Endothelial cell of umbilical vein (primary cell): ENCODE measurements around the gene INSIG2. TPM values are rescaled to one million over a fixed set of nuclear protein-coding genes. Genes with fewer than 3 reads are reported as not detected.

Experiments used
- BruUV-seq: library from RNA; stranded (reverse); fragments of 400-500 nt; replicated peaks from 2 replicates; lab custom pipeline; 2021; lab: Mats Ljungman, UMichigan
- CTCF ChIA-PET: fragments of 300-600, 350-600 bp; sonication (Branson Sonifier 250); formaldehyde crosslinking; loops from one replicate; lab custom pipeline; 2021; ENCODE audit warnings: antibody characterized with exemption, inconsistent platforms; lab: Charles Lee
- POLR2A ChIA-PET: fragments of 300-600, 350-600 bp; sonication (Branson Sonifier 250); formaldehyde crosslinking; loops from one replicate; lab custom pipeline; 2021; ENCODE audit warnings: antibody characterized with exemption, inconsistent platforms; lab: Charles Lee
- DNase-seq: peaks from one replicate; pipeline ENCODE4 v3.0.0-alpha.2; 2011; ENCODE audit warnings: low read depth, low spot score
- FAIRE-seq: peaks from 2 replicates; lab custom pipeline; 2011; peaks lifted over from hg19 to GRCh38; lab: Jason Lieb, UNC
- H2AFZ ChIP-seq: 2 replicates; pipeline ENCODE4 v1.6.0; 2012; ENCODE audit warnings: low read depth, low read length, control low read depth, inconsistent platforms
- H3K27ac ChIP-seq: 2 replicates; pipeline ENCODE4 v1.5.1; 2011; ENCODE audit warnings: low read depth, mild to moderate bottlenecking, control low read depth, low read length, moderate library complexity; ENCODE audit not compliant: insufficient read depth
- H3K27me3 ChIP-seq, 2 experiments: 2 replicates each; pipeline versions ENCODE4 v1.6.0 to v1.6.1; 2011; ENCODE audit warnings: low read length in 2 of 2, mixed read lengths in 1 of 2; ENCODE audit not compliant: control insufficient read depth in 2 of 2, insufficient read depth in 2 of 2
- H3K36me3 ChIP-seq, 2 experiments: 2 replicates in 1 of 2; 3 replicates in 1 of 2; pipeline ENCODE4 v1.5.1; 2011; ENCODE audit warnings: low read length in 2 of 2, mild to moderate bottlenecking in 1 of 2, moderate library complexity in 1 of 2; ENCODE audit not compliant: control insufficient read depth in 2 of 2, insufficient read depth in 2 of 2; ENCODE audit errors: extremely low read depth in 1 of 2
- H3K4me1 ChIP-seq: 3 replicates; pipeline ENCODE4 v1.5.1; 2011; ENCODE audit warnings: mild to moderate bottlenecking, low read length; ENCODE audit not compliant: control insufficient read depth, insufficient read depth; ENCODE audit errors: extremely low read depth
- H3K4me2 ChIP-seq: 2 replicates; pipeline ENCODE4 v1.6.1; 2011; ENCODE audit warnings: low read length, control low read depth, mixed read lengths; ENCODE audit not compliant: insufficient read depth
- H3K4me3 ChIP-seq, 3 experiments: fragments of 200-600 bp in 1 of 3; sonication (generic), shearing (Covaris generic) in 1 of 3; replicated peaks in 1 of 3; 2 replicates each; pipeline ENCODE4 v1.5.1; 2011 to 2016; ENCODE audit warnings: control low read depth in 3 of 3, low read length in 3 of 3, mild to moderate bottlenecking in 2 of 3, inconsistent platforms in 1 of 3, low read depth in 1 of 3, moderate library complexity in 1 of 3; ENCODE audit not compliant: insufficient read depth in 1 of 3
- H3K79me2 ChIP-seq: 2 replicates; pipeline ENCODE4 v1.6.0; 2012; ENCODE audit warnings: low read length, inconsistent platforms; ENCODE audit not compliant: control insufficient read depth, insufficient read depth
- H3K9ac ChIP-seq: replicated peaks from 2 replicates; pipeline ENCODE3; 2011; ENCODE audit warnings: low read length, control low read depth; ENCODE audit not compliant: insufficient read depth; ENCODE audit errors: extremely low read depth
- H3K9me1 ChIP-seq: replicated peaks from 3 replicates; pipeline ENCODE4 v1.6.0; 2011; ENCODE audit warnings: mild to moderate bottlenecking, low read length; ENCODE audit not compliant: control insufficient read depth, insufficient read depth; ENCODE audit errors: extremely low read depth
- H3K9me3 ChIP-seq: replicated peaks from 2 replicates; pipeline ENCODE4 v1.5.1; 2012; ENCODE audit warnings: low read length, inconsistent platforms; ENCODE audit not compliant: control insufficient read depth, insufficient read depth
- H4K20me1 ChIP-seq: replicated peaks from 2 replicates; pipeline ENCODE3; 2011; ENCODE audit warnings: mild to moderate bottlenecking, low read length; ENCODE audit not compliant: control insufficient read depth, insufficient read depth; ENCODE audit errors: extremely low read depth
- FOS ChIP-seq: IDR thresholded peaks from 2 replicates; pipeline ENCODE4 v1.6.1; 2011; ENCODE audit warnings: mild to moderate bottlenecking, low read length, moderate library complexity, borderline replicate concordance; ENCODE audit not compliant: insufficient read depth
- GATA2 ChIP-seq: IDR thresholded peaks from 2 replicates; pipeline ENCODE4 v1.7.0; 2011; ENCODE audit warnings: low read depth, mild to moderate bottlenecking, moderate library complexity, mixed read lengths, low read length; ENCODE audit not compliant: insufficient read length, insufficient read depth
- JUN ChIP-seq: IDR thresholded peaks from 2 replicates; pipeline ENCODE4 v1.6.1; 2011; ENCODE audit warnings: borderline replicate concordance, low read depth; ENCODE audit not compliant: insufficient read length, insufficient read depth
- MYC ChIP-seq: IDR thresholded peaks from one replicate; pipeline ENCODE4 v1.6.1; 2011; ENCODE audit warnings: mild to moderate bottlenecking, low read depth, low read length
- POLR2A ChIP-seq: IDR thresholded peaks from 2 replicates; pipeline ENCODE4 v1.6.1; 2012; ENCODE audit warnings: low read depth, mild to moderate bottlenecking, control low read depth, low read length
- POLR2AphosphoS5 ChIP-seq: IDR thresholded peaks from 2 replicates; pipeline ENCODE4 v1.6.1; 2012; ENCODE audit warnings: low read depth, mild to moderate bottlenecking, control low read depth, low read length, moderate library complexity; ENCODE audit not compliant: insufficient read depth
- dilution Hi-C: fragments of 300-500 bp; cut with MboI; formaldehyde crosslinking; loops from one replicate; pipeline ENCODE4 v1.15.0; 2019; ENCODE audit warnings: low sequenced_read_pairs; ENCODE audit not compliant: extremely low pct_ligation_motif_present
- intact Hi-C: fragments of 100-400 bp; cut with micrococcal nuclease; formaldehyde crosslinking; loops from one replicate; pipeline ENCODE4 v1.10.0; 2022
- polyA plus RNA-seq, 4 experiments: library from polyadenylated mRNA; depleted of rRNA in 3 of 4; stranded (reverse) in 3 of 4; unstranded in 1 of 4; fragments of >200 nt; gene quantifications; 2 replicates each; pipeline versions ENCODE4 v1.2.1 to v1.2.3, GENCODE V29; 2011 to 2012; ENCODE audit warnings: missing spikeins in 1 of 4
- total RNA-seq: library from RNA; stranded (reverse); gene quantifications from 2 replicates; pipeline ENCODE4 v1.2.3, GENCODE V29; 2021
- TF ChIP-seq, protein P1 (sequence below): IDR thresholded peaks from 2 replicates; pipeline ENCODE4 v1.6.1; 2011; ENCODE audit not compliant: insufficient read depth, insufficient read length

The INSIG2 gene
- total and polyA plus RNA-seq, 2 donors (not counting 3 experiments of a cell fraction or from before 2014, with no cell fraction given): 24.1 to 26.9 TPM

DNA sequence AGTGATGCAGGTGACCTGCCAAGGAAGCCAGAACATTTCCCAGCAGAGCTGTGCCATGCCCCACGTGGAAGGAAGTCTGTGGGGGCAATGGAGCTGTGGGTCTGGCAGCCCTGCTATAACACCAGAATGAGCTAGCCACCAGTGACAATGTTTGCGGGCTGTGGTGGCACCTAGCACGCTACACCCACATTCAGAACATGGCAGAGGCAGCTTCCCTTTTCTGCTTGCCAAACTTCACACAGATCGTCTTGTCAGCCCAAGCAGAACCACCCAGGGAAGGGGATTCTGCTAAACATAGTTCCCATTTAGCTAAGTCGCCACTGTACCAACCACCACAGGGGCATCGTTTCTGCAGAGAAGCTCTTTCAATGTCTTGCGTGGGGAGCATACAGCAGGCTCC is 47.4 kb upstream of the INSIG2 start:
- Histone ChIP-seq H3K4me1 (no peaks in the 10 kb centered on the region), H2AFZ (no peak overlapping the region), H3K27me3 (peaks cover 12 to 24% of the 10 kb centered on the region in 2 experiments), H4K20me1 (no peaks in the 10 kb centered on the region), H3K9me1 (no peaks in the 10 kb centered on the region), H3K79me2 (no peaks in the 10 kb centered on the region), H3K36me3 (no peaks in the 10 kb centered on the region), H3K9ac (no peak overlapping the region), H3K9me3 (no peaks in the 10 kb centered on the region), H3K4me2 (no peak overlapping the region), H3K27ac (no peak overlapping the region), H3K4me3 (no peak overlapping the region)
- no peak for FAIRE-seq
- DNase-seq: no peak
- ChIA-PET CTCF (interaction anchor here (0.8 to 2.0 kb wide), 6 partner anchors 8 to 815 kb away, joined by 3 to 18 read pairs (median 4); no protein-coding TSS in a partner anchor), POLR2A (no interaction called here)
- intact Hi-C loops (no loop called here), dilution Hi-C loops (no loop called here)
- TF ChIP-seq GATA2: no peak
- BruUV-seq: no TSS peak

DNA sequence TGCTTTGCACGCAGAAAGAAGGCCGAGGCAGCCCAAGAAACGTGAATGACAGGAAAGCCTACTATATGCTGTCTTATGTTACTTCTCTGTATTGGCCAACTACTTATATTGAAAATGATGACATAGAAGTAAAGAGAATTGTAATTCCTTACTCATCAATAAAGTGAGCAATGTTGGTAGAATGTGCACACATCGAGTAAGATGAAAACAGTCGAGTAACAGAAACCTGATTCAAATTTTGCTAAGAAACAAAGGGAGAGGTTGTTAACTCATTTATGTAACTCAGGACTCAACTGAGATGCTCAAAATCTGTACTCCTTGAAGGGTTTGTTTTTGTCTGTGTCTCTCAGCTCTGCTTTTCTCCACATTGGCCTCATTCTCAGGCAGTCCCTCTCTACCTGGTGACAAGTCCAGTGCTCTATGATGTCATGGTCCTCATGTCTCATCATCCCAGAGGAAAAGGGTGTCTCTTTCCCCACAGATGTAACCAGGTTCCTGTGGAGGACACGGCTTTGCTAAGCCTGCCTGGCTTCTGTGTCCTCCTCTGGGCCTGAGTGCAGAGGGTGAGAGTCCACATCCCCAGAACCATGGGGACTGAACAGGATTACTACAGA is 44.1 kb upstream of the INSIG2 start:
- intact Hi-C loops (no loop called here), dilution Hi-C loops (no loop called here)
- Histone ChIP-seq H3K4me1 (peaks cover 12% of the 10 kb centered on the region), H3K27me3 (peaks cover 8 to 12% of the 10 kb centered on the region in 2 experiments), H3K27ac (no peak overlapping the region), H3K79me2 (no peaks in the 10 kb centered on the region), H3K4me3 (no peak overlapping the region), H3K4me2 (no peak overlapping the region), H3K9me1 (no peaks in the 10 kb centered on the region), H3K9me3 (no peaks in the 10 kb centered on the region), H3K36me3 (no peaks in the 10 kb centered on the region), H3K9ac (no peak overlapping the region), H4K20me1 (no peaks in the 10 kb centered on the region), H2AFZ (no peak overlapping the region)
- DNase-seq (no peak), FAIRE-seq (no peak)
- ChIA-PET CTCF (no interaction called here), POLR2A (no interaction called here)
- no peak for TF ChIP-seq MYC
- TF ChIP-seq GATA2: no peak
- TF ChIP-seq FOS: no peak
- no peak for TF ChIP-seq JUN
- TF ChIP-seq, protein P1, sequence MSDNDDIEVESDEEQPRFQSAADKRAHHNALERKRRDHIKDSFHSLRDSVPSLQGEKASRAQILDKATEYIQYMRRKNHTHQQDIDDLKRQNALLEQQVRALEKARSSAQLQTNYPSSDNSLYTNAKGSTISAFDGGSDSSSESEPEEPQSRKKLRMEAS: no peak
- TF ChIP-seq POLR2AphosphoS5: no peak
- no peak for TF ChIP-seq POLR2A
- no TSS peak for BruUV-seq
